Measurements from ENCODE around the gene PDZRN3. TPM values are rescaled to one million over a fixed set of nuclear protein-coding genes. Genes with fewer than 3 reads are reported as not detected.

PDZRN3 gene
- total and polyA plus RNA-seq, 2 experiments from 2014 or later, result 7.5 to 14.0 TPM

GRCh38 chr3:73383470-73384049, 241.2 kb downstream of the PDZRN3 start:
- H3K9me2 ChIP-seq (ENCODE audit: insufficient read depth), result 0 out of 2 replicates have a peak, but pooled peaks cover 3% of the 10 kb centered on the region
- TF ChIP-seq ETS1 (IDR thresholded peaks at IDR 0.05), result no peak
- TF ChIP-seq REST (IDR thresholded peaks at IDR 0.05; ENCODE audit: unreplicated experiment), result no peak
- TF ChIP-seq JUNB (IDR thresholded peaks at IDR 0.05; ENCODE audit: unreplicated experiment), result no peak
- TF ChIP-seq EZH2 (IDR thresholded peaks at IDR 0.05; ENCODE audit: low read depth, unreplicated experiment), result no peak
- TF ChIP-seq ZNF462 (CRISPR knock-in tag; IDR thresholded peaks at IDR 0.05), result no peak
- TF ChIP-seq ZNF331 (CRISPR knock-in tag; IDR thresholded peaks at IDR 0.05; ENCODE audit: low read depth), result no peak
- no peak for TF ChIP-seq NANOG (IDR thresholded peaks at IDR 0.05; ENCODE audit: borderline replicate concordance)
- TF ChIP-seq EZH2phosphoT487 (IDR thresholded peaks at IDR 0.05; ENCODE audit: unreplicated experiment), result no peak
- no peak for TF ChIP-seq ZNF114 (CRISPR knock-in tag; IDR thresholded peaks at IDR 0.05)
- no peak overlapping the region; the same call in 1 of the 2 replicates for H3K27ac Mint-ChIP-seq
- H4K20me1 ChIP-seq (replicated peaks; ENCODE audit: insufficient read depth), result no peaks in the 10 kb centered on the region
- no peaks in the 10 kb centered on the region for H3K27me3 ChIP-seq (ENCODE audit: insufficient read depth)
- DNase-seq (ENCODE audit: low spot score), result no peak
- H3K4me1 ChIP-seq (ENCODE audit: insufficient read depth), result no peaks in the 10 kb centered on the region
- no peaks in the 10 kb centered on the region for H3K27me3 Mint-ChIP-seq (ENCODE audit: insufficient read depth, low read depth, poor library complexity)
- H3K4me1 Mint-ChIP-seq, result no peaks in the 10 kb centered on the region
- H3K79me2 ChIP-seq (replicated peaks; ENCODE audit: insufficient read depth), result no peaks in the 10 kb centered on the region
- no peak overlapping the region for H3K4me2 ChIP-seq
- H3K36me3 Mint-ChIP-seq (ENCODE audit: low read depth), result peaks cover 13% of the 10 kb centered on the region
- ATAC-seq, result no peak
- H3F3A ChIP-seq (replicated peaks; ENCODE audit: low read depth), result no peaks in the 10 kb centered on the region
- H3K4me3 Mint-ChIP-seq, result no peak overlapping the region
- no peak overlapping the region for H3K4me3 ChIP-seq
- H3K36me3 ChIP-seq (ENCODE audit: insufficient read depth), result no peaks in the 10 kb centered on the region
- H3K27ac ChIP-seq (ENCODE audit: low read depth), result no peak overlapping the region
- no peaks in the 10 kb centered on the region for H3K9me3 Mint-ChIP-seq
- no peak overlapping the region for H2AFZ ChIP-seq
